RKO (cell line): ENCODE results near the gene APOA1.

Experiments used
- DNase-seq: peaks from one replicate; pipeline ENCODE4 v3.0.0-alpha.2; 2016; ENCODE audit warnings: low spot score

Gene APOA1

GRCh38 chr11:116837231-116838091, at the start of gene APOA1:
TSS of gene APOA1 (minus strand) at chr11:116837622. CDS start at chr11:116837387, 235 bp downstream.
- DNase-seq = no peak

- no peak for DNase-seq
Measured at GRCh38 chr11:116885951-116886655, 48.7 kb upstream of the APOA1 start.

- peak; percentile 29 for DNase-seq
Measured at GRCh38 chr11:116882386-116882785, 45.0 kb upstream of the APOA1 start.

- DNase-seq = no peak
Measured at GRCh38 chr11:116881143-116881542, 43.7 kb upstream of the APOA1 start.

- peak; percentile 81 for DNase-seq
Measured at GRCh38 chr11:116879800-116880625, 42.6 kb upstream of the APOA1 start.

GRCh38 chr11:116876656-116877055, 39.2 kb upstream of the APOA1 start:
- DNase-seq = no peak

GRCh38 chr11:116875194-116875593, 37.8 kb upstream of the APOA1 start:
- DNase-seq = no peak

GRCh38 chr11:116874251-116874650, 36.8 kb upstream of the APOA1 start:
- no peak for DNase-seq

GRCh38 chr11:116873381-116873780, 36.0 kb upstream of the APOA1 start:
- no peak for DNase-seq

- DNase-seq = no peak
Measured at GRCh38 chr11:116871248-116871647, 33.8 kb upstream of the APOA1 start.

GRCh38 chr11:116870054-116870453, 32.6 kb upstream of the APOA1 start:
- no peak for DNase-seq

- no peak for DNase-seq
Measured at GRCh38 chr11:116869610-116870009, 32.2 kb upstream of the APOA1 start.

GRCh38 chr11:116868066-116868465, 30.6 kb upstream of the APOA1 start:
- DNase-seq = no peak

GRCh38 chr11:116867619-116868018, 30.2 kb upstream of the APOA1 start:
- no peak for DNase-seq

- DNase-seq = no peak
Measured at GRCh38 chr11:116866804-116867455, 29.5 kb upstream of the APOA1 start.

- no peak for DNase-seq
Measured at GRCh38 chr11:116865696-116866095, 28.3 kb upstream of the APOA1 start.

GRCh38 chr11:116864531-116864930, 27.1 kb upstream of the APOA1 start:
- DNase-seq = no peak

- no peak for DNase-seq
Measured at GRCh38 chr11:116862951-116863350, 25.5 kb upstream of the APOA1 start.

GRCh38 chr11:116862185-116862584, 24.8 kb upstream of the APOA1 start:
- DNase-seq = no peak

GRCh38 chr11:116861539-116861938, 24.1 kb upstream of the APOA1 start:
- peak; percentile 30 for DNase-seq

- no peak for DNase-seq
Measured at GRCh38 chr11:116860303-116860702, 22.9 kb upstream of the APOA1 start.

GRCh38 chr11:116859175-116859574, 21.8 kb upstream of the APOA1 start:
- no peak for DNase-seq
